Kidney (tissue), 14 donors: ENCODE results near the gene TLX1. TPM values are rescaled to one million over a fixed set of nuclear protein-coding genes. Genes with fewer than 3 reads are reported as not detected.
A peak's percentile ranks its signal among the peaks of the same experiment; 100 is the strongest.

Experiments used
- DNase-seq, 5 donors: peaks; one replicate each; pipeline ENCODE4 v3.0.0-alpha.2; 2013 to 2020
- FAIRE-seq: peaks from 2 replicates; lab custom pipeline; 2012; peaks lifted over from hg19 to GRCh38; lab: Jason Lieb, UNC
- H3K27ac ChIP-seq, 2 donors: one replicate each; pipeline ENCODE4 v1.7.0; 2013; ENCODE audit warnings: low read depth in 2 of 2, low read length in 2 of 2, inconsistent platforms in 1 of 2
- H3K27me3 ChIP-seq: one replicate; pipeline ENCODE4 v1.7.1; 2013; ENCODE audit warnings: low read length, inconsistent platforms; ENCODE audit not compliant: control insufficient read depth, insufficient read depth
- H3K36me3 ChIP-seq, 3 donors: one replicate each; pipeline versions ENCODE4 v1.7.0 to v1.7.1; 2013; ENCODE audit warnings: low read length in 3 of 3, control low read depth in 1 of 3, inconsistent platforms in 1 of 3; ENCODE audit not compliant: insufficient read depth in 3 of 3, control insufficient read depth in 2 of 3
- H3K4me1 ChIP-seq, 3 donors: one replicate each; pipeline versions ENCODE4 v1.7.0 to v1.7.1; 2013; ENCODE audit warnings: low read length in 3 of 3, inconsistent platforms in 1 of 3, low read depth in 1 of 3; ENCODE audit not compliant: control insufficient read depth in 2 of 3, insufficient read depth in 2 of 3
- H3K4me3 ChIP-seq, 3 donors: one replicate each; pipeline versions ENCODE4 v1.7.0 to v1.8.1; 2013; ENCODE audit warnings: low read length in 3 of 3, control low read depth in 1 of 3, inconsistent platforms in 1 of 3
- H3K9ac ChIP-seq, 3 donors: one replicate each; pipeline versions ENCODE4 v1.7.0 to v1.7.1; 2013; ENCODE audit warnings: low read length in 3 of 3, control low read depth in 1 of 3, inconsistent platforms in 1 of 3
- H3K9me3 ChIP-seq, 3 donors: one replicate each; pipeline versions ENCODE4 v1.7.0 to v1.7.1; 2013; ENCODE audit warnings: low read length in 3 of 3, control low read depth in 1 of 3, inconsistent platforms in 1 of 3; ENCODE audit not compliant: control insufficient read depth in 2 of 3, insufficient read depth in 1 of 3
- intact Hi-C: fragments of 100-400 bp; cut with DNase I; formaldehyde crosslinking; loops from one replicate; pipeline ENCODE4 v1.11.1; 2022
- polyA plus RNA-seq: library from polyadenylated mRNA; stranded (reverse); fragments of 350-450 nt; fragmentation: Illumina TruSeq; extraction: RNeasy Lipid Tissue Mini Kit (QIAGEN cat#74804); gene quantifications from one replicate; pipeline ENCODE4 v1.2.3, GENCODE V29; 2014; ENCODE audit warnings: low read depth, low replicate concordance; ENCODE audit not compliant: insufficient read depth
- total RNA-seq: library from RNA; stranded (reverse); fragmentation: NEBNext Ultra II Directional; extraction: Animal tissue kit (Norgen Biotek cat#: 25700); gene quantifications from one replicate; pipeline ENCODE4 v1.2.1, GENCODE V29; 2021
- TF ChIP-seq, protein P1 (sequence below): IDR thresholded peaks from 3 replicates; pipeline ENCODE4 v1.5.1; 2012; ENCODE audit warnings: mild to moderate bottlenecking, moderate library complexity, borderline replicate concordance; ENCODE audit not compliant: insufficient read depth; ENCODE audit errors: extremely low read depth
- donor health status: control.
- donor health status: control.
- donor health status: control.
- donor health status: control.
- donor health status: control.
- donor health status: DM: yes; HTN: yes; CAD: no.
- donor health status: Normal renal cell carcinoma (clear cell type).

Gene TLX1
- total and polyA plus RNA-seq, 2 donors from 2014 or later, result not detected

- no peak overlapping the region for H3K4me3 ChIP-seq
- no peak overlapping the region for H3K9ac ChIP-seq
- H3K9me3 ChIP-seq, result no peaks in the 10 kb centered on the region
- no peaks in the 10 kb centered on the region for H3K4me1 ChIP-seq
- DNase-seq (peak in 1 of 5 donors; percentile 26), FAIRE-seq (no peak)
- no peak overlapping the region for H3K27ac ChIP-seq
- peaks cover 5% of the 10 kb centered on the region for H3K27me3 ChIP-seq
- H3K36me3 ChIP-seq, result no peaks in the 10 kb centered on the region
- intact Hi-C loops, result loop anchor here (5.0 kb wide), 1 partner anchor 47 kb away; no protein-coding TSS in a partner anchor
- TF ChIP-seq, protein P1, sequence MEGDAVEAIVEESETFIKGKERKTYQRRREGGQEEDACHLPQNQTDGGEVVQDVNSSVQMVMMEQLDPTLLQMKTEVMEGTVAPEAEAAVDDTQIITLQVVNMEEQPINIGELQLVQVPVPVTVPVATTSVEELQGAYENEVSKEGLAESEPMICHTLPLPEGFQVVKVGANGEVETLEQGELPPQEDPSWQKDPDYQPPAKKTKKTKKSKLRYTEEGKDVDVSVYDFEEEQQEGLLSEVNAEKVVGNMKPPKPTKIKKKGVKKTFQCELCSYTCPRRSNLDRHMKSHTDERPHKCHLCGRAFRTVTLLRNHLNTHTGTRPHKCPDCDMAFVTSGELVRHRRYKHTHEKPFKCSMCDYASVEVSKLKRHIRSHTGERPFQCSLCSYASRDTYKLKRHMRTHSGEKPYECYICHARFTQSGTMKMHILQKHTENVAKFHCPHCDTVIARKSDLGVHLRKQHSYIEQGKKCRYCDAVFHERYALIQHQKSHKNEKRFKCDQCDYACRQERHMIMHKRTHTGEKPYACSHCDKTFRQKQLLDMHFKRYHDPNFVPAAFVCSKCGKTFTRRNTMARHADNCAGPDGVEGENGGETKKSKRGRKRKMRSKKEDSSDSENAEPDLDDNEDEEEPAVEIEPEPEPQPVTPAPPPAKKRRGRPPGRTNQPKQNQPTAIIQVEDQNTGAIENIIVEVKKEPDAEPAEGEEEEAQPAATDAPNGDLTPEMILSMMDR, result no peak
Measured at GRCh38 chr10:101095004-101095403, 36.1 kb upstream of the TLX1 start.

DNA sequence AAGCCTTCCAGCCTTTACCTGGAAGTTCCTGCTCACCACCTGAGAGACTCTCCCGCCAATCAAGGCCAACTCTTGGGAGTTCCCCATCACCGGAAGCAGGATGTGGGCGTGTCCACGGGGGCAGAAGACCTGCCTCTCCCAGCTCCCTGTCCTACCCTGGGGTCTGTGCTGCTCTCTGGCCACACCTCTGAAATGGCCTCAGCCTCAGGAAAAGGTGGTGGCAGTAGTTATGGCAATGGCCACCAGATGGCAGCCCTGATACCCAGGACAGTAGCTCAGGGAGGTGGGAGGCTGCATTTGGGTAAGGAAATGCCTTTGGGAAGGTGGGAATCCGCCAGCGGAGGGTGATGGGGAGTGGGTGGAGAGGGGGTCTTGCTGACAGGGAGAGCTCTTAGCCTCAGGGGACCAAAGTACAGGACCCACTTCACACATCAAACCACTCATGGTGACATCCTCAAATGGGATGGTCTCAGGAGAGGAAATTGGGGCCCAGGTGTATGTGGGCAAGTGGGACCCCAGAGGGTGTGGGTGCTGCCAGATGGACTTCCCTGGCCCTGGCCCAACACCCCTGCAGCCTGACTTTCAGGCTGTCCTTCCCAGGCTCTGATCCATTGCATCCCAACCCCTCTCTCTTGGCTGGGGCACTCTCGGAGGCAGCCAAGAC is 35.4 kb upstream of the TLX1 start:
- Histone ChIP-seq H3K9me3 (no peaks in the 10 kb centered on the region), H3K36me3 (no peaks in the 10 kb centered on the region), H3K9ac (no peak overlapping the region), H3K27me3 (peaks cover 5% of the 10 kb centered on the region), H3K4me3 (no peak overlapping the region), H3K27ac (no peak overlapping the region), H3K4me1 (no peaks in the 10 kb centered on the region)
- FAIRE-seq (no peak), DNase-seq (peak; percentile 82 to 86 (median 85))
- TF ChIP-seq, protein P1, result peak; percentile 82
- intact Hi-C loops, result loop anchor here (5.0 kb wide), 1 partner anchor 47 kb away; no protein-coding TSS in a partner anchor

GRCh38 chr10:101096378-101096777 is 34.7 kb upstream of the TLX1 start:
- intact Hi-C loops, result loop anchor here (5.0 kb wide), 1 partner anchor 46 kb away; no protein-coding TSS in a partner anchor
- FAIRE-seq, result no peak

More at GRCh38 chr10:101096378-101096777, 34.7 kb upstream of the TLX1 start:
- H3K27ac ChIP-seq, result no peak overlapping the region
- H3K36me3 ChIP-seq, result no peaks in the 10 kb centered on the region
- H3K4me3 ChIP-seq, result no peak overlapping the region
- TF ChIP-seq, protein P1, result no peak
- DNase-seq, result no peak
- no peaks in the 10 kb centered on the region for H3K4me1 ChIP-seq
- no peak overlapping the region for H3K9ac ChIP-seq
- H3K27me3 ChIP-seq, result peaks cover 5% of the 10 kb centered on the region
- no peaks in the 10 kb centered on the region for H3K9me3 ChIP-seq
